Measurements from ENCODE around the gene ESRRG.

ESRRG gene

DNA sequence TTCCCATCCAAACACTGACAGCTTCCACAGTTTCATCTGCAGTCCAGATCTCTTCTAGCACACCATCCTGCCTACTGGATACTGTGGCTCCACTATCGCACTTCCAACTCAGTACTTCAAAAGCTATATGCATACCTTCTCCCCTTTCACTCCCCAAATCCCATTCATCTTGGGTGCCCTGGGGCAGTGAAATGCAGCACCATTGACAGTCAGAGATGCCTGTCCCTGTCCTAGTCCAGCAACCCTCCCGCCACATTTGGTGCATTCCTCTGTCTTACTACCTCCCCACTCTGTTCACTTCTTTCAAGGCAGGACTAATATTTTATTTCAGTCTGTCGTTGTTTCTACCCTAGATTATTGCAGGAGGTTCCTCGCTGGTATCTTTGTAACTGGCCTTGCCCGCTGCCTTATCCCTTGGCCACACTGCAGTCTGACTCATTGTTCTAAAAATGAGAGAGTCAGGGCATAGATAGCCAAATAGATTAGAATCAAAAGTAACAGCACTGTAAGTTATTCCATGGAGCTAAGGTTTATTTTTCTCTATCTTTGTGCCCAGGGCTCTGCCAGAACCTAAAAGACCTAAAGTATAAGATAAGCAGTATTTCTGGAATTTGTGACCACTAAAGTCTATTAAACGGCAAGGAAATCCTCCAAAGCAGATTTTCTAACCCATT is 96.7 kb downstream of the ESRRG start:
- DNase-seq: no peak

- DNase-seq: no peak
Measured at GRCh38 chr1:216621536-216621935, 101.7 kb downstream of the ESRRG start.

DNA sequence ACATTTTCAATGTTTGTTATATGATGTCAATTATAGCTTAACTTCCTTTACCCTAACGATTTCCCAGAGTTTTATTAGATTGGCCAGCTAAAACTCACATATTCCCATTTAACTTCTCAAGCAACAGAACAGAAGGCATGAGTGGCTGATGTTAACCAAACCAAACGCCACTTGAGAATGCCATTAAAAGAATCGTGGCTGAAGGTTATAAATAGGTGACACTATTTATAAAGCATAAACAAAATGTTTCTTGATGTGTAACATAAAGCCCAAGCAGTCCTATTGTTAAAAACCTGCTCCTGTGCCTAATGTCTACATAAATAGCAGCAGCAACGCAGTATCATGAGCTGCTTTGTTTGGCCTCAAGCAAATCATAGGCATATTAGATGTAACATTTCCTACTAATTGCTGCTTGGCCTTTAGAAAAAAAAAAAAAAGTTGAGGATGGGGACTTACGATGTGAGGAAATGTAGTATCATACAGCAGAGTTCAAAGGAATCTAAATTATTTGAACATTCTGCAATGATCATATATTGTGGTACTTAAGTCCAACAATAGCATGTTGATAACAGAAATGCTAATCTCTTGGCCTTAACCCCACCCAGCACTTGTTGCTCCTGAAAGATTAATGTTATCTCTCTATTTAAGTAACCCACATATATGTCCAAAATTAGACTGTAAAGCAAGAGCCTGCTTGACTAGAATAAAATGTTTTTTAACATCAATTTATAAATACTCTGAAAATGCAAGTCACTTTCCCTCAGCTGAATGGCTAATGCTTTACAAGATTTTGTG is 106.0 kb downstream of the ESRRG start:
- no peak for DNase-seq

DNA sequence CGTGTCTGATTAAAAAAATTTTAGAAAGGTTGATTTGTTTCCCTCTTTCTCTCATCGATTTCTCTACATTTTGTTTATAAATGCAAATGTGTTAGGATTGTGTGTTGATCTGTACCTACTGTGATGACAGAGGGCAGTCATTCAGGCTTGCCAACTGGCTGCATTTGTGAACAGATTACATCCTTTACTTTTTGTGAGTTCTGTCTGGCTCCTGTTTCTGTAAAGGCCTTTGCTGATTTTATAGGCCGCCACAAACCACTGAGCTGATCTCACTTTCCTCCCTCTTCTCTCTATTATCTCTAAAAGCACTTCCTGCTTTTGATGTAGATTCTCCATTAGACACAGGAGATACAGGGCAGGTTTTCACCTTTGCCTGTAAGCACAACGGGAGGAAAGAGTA is 106.8 kb downstream of the ESRRG start:
- DNase-seq: no peak

DNA sequence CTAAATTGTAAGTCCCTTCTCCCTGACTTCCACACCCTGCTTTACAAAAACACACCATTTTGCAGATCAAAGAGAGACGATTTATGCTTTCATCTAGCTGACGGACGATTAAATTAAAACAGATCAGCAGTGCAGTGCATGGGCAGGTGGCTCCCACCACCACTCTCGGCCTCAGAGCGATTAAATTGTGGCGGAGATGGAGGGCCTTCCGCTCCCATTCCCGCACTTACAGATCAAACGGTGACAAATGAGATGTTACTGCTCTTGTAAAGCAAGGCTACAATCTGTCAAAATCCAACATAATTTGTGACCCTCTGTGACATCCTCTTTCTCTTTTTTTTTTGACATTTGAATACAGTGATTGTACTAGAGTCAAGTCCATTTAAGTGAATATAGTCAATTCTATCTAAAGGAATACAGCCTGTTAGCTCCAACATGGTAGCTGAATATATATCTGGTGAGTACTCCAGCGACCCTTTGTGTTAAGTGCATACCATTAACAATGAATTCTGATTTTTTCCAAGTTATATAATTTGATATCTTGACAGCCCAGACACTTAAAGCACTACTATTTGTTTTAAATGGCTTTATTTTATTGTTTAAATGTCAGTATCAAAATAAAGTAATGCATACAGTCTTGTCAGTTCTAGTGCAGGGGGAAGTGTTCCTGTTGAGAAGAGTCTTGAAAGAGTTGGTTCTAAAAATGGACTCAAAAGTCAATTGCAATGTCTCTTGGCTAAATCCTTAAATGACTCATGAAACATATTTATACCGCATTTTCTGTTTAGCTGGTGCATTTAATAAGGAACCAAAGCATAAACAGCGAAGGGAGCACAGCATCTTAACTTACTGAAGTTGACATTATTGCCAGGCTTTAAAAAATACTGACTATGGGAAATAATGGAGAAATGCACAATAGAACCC is 109.0 kb downstream of the ESRRG start:
- no peak for DNase-seq

GRCh38 chr1:216612291-216612690 is 110.9 kb downstream of the ESRRG start:
- no peak for DNase-seq

- DNase-seq: no peak
Measured at GRCh38 chr1:216607067-216607697, 116.0 kb downstream of the ESRRG start.

GRCh38 chr1:216606047-216606637 is 117.1 kb downstream of the ESRRG start:
- DNase-seq: no peak

GRCh38 chr1:216604771-216605170 is 118.5 kb downstream of the ESRRG start:
- DNase-seq: no peak

- peak; percentile 82 for DNase-seq
Measured at GRCh38 chr1:216600730-216601609, 122.3 kb downstream of the ESRRG start.

- DNase-seq: no peak
Measured at GRCh38 chr1:216599851-216600250, 123.4 kb downstream of the ESRRG start.

DNA sequence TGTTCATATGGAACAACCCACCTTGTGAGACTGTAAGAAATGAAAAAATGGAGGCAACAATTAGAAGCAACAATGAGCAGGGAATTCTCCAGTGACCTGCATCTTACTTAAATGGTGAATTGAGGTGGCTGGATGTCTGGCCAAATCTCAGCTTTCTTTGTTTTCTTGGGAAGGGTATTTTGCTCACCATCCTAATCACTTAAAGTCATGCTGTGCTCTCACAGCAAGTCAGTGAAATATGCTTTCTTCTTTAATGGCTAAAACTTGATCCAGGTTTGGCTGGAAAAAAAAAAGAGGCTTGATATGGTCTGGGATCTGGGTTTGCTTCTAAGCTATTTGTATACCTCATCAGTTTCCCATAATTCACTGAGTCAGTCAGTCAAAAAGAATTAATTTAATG is 124.8 kb downstream of the ESRRG start:
- no peak for DNase-seq

DNA sequence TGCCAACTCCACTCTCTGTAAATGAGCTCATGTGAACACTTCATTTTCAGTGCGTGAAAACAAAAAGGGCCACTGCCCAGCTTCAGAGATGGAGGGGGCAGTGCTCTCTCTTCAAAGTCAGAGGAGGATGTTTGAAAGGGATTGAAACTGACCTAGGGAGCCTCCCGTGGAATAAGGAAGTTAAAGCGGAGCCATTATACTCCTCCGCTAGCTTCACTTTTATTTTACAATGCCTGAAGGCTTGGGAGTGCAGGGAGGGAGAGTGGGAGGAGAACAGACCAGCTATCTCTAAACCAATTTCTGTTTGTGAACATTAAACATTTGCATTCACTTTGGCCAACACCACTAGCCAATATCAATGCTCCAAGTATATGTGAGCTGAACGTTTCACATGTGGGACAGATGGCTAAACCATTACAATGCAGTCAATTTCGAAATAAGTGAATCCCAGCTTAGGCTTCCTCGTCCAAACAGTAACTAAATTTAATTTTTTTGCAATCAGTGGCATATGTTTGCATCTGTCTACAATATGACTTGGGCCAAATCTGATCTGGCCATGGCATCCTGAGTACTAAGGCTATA is 126.9 kb downstream of the ESRRG start:
- no peak for DNase-seq

GRCh38 chr1:216587715-216588114 is 135.5 kb downstream of the ESRRG start:
- no peak for DNase-seq

DNA sequence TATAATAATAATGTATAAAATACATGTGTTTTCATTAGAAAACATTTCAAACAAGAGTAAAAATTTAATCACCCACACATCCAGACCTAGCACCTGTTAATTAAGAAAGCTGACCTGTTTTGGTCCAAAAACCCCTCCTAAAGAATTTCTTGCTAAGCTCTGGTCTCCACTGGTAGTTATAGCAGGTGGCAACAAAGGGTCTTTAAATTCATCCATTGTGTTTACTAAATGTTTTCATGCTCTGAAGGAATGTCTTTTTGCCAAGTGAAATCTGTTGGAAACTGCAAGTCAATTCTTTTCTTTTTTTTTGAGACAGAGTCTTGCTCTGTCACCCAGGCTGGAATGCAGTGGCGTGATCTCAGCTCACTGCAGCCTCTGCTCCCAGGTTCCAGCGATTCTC is 141.1 kb downstream of the ESRRG start:
- DNase-seq: no peak

GRCh38 chr1:216580538-216581057 is 142.6 kb downstream of the ESRRG start:
- no peak for DNase-seq

GRCh38 chr1:216576234-216576937 is 146.8 kb downstream of the ESRRG start:
- no peak for DNase-seq

DNA sequence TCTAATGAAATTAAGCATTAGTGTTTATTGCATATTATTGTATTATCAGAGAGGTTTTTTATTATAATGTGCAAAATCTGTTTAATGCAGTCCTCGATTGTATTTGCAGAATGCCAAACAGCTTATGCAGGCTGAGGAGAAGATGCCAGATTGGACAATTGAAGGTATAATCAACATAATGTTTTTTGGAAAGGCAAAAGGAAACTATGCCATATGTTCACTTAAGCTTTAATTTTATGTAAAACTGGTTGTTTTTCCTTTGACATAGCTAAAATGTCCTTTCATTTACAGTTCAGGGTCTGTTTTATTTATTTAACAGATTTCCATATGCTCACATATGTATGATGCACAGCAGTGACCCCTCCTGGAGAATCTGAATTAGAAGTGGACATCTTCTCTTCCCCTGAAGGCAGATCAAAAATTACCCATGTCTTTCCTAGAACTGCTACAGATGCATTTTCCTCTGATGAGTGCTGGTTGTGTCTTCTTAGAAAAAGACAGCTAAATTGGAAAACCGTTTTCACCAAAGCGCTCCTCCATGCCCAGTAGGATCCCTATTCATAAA is 156.5 kb downstream of the ESRRG start:
- DNase-seq: no peak

DNA sequence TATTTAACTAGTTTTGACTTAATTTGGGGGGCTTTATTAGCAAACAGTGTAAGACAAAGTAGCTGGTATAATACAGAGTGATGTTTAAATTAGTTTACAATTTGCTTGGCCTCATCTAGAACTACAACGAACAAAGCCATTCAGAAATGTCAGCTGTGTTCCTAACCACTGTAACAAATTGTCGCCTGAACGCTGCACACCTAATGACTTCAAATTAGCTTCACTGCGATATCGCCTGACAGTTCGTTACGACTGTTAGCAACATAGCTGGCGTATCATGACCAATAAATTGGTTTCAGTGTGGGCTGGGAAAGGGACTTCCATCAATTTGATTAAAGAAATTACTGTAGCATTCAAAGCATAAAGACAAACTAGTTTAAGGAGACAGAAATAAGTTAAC is 160.1 kb downstream of the ESRRG start:
- DNase-seq: no peak

DNA sequence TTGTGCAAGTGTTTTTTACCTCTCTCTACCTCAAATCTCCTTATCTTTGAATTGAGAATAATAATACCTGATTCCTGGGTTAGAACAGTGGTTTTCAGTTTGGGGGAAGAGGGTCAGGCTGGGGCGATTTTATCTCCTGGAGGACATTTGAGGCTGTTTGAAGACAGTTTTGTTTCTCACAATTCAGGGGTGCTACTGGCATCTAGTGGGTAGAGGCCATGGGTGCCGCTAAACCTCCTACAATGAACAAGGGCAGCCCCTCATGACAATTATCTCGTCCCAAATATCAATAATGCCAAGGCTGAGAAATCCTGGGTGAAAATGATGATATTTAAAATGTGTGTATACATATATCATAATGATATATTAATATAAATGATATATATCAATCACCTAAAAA is 160.8 kb downstream of the ESRRG start:
- no peak for DNase-seq
